Activated CD8-positive, alpha-beta memory T cell treated with anti-CD3 and anti-CD28 coated beads for 1 hour (primary cell): ENCODE results near the gene SV2C.

ENCODE experiments used
- DNase-seq, 2 donors: peaks; one replicate each; pipeline ENCODE4 v3.0.0-alpha.2; 2020; ENCODE audit warnings: low read depth in 1 of 2; ENCODE audit errors: extremely low read depth in 1 of 2

SV2C gene

GRCh38 chr5:76249621-76250020 lies 166.4 kb downstream of the SV2C start:
- no peak for DNase-seq

- no peak for DNase-seq
Measured at GRCh38 chr5:76250463-76250862, 167.3 kb downstream of the SV2C start.

- no peak for DNase-seq
Measured at GRCh38 chr5:76251656-76252055, 168.5 kb downstream of the SV2C start.

- no peak for DNase-seq
Measured at GRCh38 chr5:76252437-76252836, 169.3 kb downstream of the SV2C start.

DNA sequence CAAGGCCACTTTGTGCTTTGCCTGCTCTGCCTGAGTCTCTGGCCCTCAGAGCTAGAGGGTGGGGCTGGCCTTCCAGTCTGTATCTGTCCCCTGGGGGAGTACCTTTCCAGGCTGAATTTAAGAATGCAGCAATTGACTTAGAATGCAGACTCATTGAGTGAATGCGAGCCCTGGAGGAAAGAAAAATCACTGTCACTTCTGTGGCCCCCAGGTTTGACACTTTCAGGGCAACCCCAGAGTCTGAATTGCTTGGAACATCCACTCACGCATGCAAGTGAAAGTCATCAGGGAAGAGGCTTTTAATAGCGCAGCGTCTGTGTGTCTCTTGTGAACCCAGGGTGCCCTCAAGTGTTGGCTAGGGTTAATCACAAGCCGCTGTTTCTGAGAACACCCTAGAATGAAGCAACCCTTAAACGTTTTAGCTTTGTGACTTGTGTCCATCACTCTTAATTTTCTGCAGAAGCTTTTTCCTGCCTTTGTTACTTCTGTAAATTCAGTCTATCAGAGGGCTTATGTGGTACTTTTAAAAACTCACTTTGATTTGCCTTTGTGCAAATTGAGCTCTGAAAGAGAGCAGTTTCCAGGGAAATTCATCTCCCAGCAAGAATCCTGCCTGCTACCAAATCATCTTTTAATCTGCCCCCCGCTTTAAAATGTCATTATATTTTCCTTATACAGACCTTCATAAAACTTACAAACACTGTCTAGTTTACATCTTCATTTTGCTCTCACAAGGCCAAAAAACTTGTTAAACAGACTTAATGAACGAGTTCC lies 173.1 kb downstream of the SV2C start:
- peak; percentile 2 to 28 for DNase-seq

DNA sequence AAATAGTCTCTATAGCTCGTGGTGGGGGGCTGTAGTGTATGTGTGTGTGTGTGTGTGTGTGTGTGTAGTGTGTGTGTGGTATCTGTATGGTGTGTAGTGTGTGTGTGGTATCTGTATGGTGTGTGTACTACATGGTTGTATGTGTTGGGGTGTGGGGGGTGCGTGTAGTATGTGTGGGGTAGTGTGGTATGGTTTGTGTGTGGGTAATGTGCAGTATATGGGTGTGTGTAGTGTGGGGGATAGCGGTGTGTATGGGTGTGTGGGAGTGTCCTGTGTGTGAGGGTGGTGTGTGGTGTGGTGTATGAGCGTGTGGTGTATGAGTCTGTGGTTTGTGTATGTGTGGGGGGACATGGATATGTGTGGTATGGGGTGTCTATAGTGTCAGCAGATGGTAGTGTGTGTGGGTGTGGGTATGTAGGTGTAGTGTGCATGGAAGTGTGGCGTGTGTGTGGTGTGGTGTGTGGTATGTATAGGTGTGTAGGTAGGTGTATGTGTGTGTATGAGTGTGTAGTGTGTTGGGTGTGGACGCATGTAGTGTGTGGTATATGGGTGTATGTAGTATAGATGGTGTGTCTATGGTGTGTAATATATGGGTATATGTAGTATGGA lies 174.1 kb downstream of the SV2C start:
- no peak for DNase-seq

DNA sequence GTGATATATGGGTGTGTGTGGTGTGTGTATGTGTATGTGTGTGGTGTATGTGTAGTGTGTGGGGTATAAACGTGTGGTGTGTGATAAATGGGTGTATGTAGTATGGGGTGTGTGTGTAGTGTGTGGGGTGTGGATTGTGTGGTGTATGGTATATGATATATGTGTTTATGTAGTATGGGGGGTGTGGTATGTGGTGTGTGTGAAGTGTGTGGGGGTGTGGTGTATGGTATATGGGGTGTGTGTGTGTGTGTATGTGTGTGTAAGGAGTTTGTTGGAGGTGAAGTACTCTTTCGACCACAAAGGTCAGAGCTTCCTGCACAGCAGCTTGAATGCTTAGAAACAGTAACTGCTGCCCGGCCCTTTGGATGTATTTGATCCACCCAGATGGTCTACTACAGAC lies 174.7 kb downstream of the SV2C start:
- no peak for DNase-seq

DNA sequence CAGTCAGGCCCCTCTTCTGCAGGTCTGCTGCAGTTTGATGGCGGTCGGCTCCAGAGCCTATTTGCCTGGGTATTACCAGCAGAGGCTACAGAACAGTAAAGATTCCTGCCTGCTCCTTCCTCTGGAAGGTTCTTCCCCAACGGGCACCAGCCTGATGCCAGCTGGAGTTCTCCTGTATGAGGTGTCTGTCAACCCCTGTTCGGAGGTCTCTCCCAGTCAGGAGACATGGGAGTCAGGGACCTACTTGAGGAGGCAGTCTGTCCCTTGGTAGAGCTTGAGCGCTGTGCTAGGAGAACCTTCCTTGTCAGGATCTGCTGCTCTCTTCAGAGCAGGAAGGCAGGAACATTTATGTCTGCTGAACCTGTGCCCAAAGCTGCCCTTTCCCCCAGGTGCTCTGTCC lies 181.5 kb downstream of the SV2C start:
- no peak for DNase-seq

GRCh38 chr5:76269259-76269931 lies 186.2 kb downstream of the SV2C start:
- no peak for DNase-seq

- no peak for DNase-seq
Measured at GRCh38 chr5:76269932-76270610, 186.9 kb downstream of the SV2C start.

DNA sequence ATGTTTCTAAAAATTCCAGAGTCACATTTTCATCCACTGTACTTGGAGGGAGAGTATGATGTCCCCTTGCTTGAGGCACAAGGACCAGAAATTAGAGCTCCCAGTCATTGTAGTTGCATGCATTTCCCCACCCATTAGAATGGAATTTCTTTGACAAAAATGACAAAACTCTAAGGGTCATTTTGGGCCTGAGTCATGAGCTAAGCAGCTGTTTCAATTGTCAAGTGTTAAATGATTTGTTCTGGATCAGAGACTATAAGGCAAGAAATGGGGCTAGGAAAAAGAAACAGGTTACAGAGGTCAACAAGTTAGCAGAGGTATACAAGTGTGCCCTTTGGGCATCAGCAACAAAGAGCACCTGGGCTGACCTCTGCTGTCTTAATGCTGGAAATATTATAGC lies 188.7 kb downstream of the SV2C start:
- DNase-seq = no peak

- DNase-seq = no peak
Measured at GRCh38 chr5:76273206-76273885, 190.2 kb downstream of the SV2C start.

DNA sequence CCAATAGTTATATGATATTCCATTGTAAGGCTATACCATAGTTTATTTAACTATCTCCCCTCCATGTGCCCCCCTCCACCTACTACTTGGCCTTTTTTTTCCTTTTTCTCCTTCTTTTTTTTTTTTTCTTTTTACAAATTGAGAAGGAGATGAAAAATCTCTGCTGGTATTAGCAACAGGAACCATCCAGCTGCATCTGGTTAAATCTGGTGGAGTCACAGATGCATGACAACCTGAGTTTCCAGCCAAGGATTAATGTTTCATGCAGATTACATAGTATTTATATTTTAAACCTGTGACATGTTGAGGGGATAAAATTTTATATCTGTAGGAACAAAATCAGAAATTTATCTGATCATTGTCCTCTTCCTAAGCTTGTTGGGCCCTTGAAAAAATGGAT lies 191.4 kb downstream of the SV2C start:
- DNase-seq = no peak

DNA sequence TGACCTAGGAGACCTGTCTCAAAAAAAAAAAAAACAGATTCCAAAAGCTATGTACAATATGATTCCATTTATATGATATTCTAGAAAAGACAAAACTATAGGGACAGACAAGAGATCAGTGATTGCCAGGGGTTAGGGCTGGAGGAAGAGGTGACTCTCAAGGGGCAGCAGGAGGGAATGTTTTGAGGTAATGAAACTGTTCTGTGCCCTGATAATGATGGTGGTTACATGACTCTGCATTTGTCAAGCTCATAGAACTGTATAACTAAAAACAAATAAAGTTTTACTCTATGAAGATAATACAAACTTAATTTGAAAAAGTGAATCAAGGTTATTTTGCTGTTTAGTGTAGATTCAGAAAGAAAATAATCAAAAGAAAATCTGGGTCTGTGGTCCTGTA lies 194.6 kb downstream of the SV2C start:
- no peak for DNase-seq

DNA sequence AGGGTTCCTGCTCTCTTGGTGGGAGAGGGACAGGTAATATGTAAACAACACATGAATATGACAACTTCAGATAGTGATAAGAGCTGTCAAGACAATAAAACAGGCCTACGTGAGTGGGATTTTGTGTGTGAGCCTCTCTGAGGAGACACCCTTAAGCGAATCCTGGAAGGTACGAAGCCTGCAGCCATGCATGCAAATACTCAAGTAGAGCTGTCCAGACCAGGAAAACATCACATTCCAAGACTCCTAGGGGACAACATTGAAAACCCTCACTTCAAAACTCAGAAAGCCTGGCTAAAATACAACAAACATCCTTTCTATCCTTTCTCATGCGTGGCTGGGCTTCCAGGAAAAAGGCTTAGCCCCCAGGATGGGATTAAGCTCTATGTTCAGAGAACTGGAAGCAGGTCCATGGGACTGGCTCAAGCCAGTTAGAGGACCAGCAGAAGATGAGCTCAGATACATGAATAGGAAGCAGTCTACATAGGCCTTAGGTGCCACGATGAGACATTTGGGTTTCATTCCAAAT lies 195.1 kb downstream of the SV2C start:
- no peak for DNase-seq

GRCh38 chr5:76280494-76280893 lies 197.3 kb downstream of the SV2C start:
- no peak for DNase-seq

GRCh38 chr5:76283670-76284069 lies 200.5 kb downstream of the SV2C start:
- DNase-seq = no peak

GRCh38 chr5:76289692-76290091 lies 206.5 kb downstream of the SV2C start:
- DNase-seq = no peak

GRCh38 chr5:76290321-76290757 lies 207.2 kb downstream of the SV2C start:
- no peak for DNase-seq

DNA sequence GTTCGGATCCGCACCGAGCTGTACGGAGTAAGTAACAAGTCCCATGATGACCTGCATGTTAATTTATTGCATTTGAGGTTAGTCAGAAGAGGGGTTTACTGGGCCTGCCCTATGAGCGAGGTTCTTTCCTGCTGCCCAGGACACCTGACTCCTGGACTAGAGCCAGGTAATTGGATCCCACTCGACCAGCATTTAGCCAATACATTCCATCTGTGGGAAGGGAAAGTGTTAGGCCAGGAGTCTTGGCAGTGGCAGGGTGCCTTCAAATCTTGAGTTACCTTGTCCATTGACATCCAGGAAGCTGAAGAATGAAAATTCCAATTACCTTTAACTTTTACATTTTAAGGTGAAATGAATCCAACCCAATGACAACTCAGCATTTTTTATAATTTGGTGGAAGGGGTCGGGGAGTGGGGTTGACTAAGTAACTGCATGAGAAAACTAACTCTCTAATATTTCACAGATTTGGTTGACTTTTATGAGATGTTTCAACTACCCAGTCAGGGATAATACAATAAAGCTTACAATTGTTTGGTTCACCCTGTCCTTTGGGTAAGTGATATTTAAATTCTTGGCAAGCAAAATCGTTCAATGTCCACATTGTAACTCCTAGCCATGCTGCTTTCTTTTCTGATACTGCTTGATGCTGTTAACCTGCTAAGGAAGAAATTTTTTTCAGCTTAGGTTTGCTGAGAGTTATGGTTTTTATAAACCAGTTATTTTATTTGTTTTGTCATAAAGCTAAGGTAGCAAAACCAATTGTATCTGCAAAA lies 208.3 kb downstream of the SV2C start:
- DNase-seq = no peak
